ENCODE measurements around the gene NDST1. TPM values are rescaled to one million over a fixed set of nuclear protein-coding genes. Genes with fewer than 3 reads are reported as not detected.
A peak's percentile ranks its signal among the peaks of the same experiment; 100 is the strongest.

NDST1 gene
- total and polyA plus RNA-seq, 10 donors, result 6.1 to 360 (median 223) TPM

DNA sequence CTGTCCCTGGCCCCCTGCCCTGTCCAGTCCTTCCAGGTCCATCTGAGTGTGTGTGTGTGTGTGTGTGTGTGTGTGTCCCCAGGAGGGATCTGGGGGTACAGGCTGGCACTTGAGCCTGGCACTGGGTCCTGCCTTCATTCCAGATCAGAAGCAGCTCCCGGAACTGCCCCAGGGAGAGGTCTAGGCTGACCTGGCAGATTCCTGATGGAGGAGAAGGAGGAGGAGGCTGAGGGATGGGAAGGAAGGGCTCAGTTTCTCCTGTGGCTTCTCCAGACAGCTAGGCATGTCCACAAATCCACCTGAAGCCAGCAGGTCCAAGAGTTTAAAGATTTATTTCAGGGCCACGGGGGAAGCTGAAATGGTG, 328 bp downstream of the NDST1 start:
- peak overlapping the region in 7 of 8 donors; percentile 22 to 81 (median 74) for H3K27ac ChIP-seq
- TF ChIP-seq CTCF (IDR thresholded peaks at IDR 0.05 in 8 of 11, conservative IDR thresholded peaks at IDR 0.05 in 3 of 11), result no peak
- no peak for TF ChIP-seq POLR2AphosphoS5 (IDR thresholded peaks at IDR 0.05)
- no peak for TF ChIP-seq POLR2A (IDR thresholded peaks at IDR 0.05)
- intact Hi-C loops (cut with DNase I; ENCODE audit: low total_unique reads), result no loop called here
- peaks cover 43 to 100% (median 90%) of the 10 kb centered on the region in 6 donors for H3K4me1 ChIP-seq
- peak overlapping the region in 1 of 8 donors; percentile 32 for H3K4me3 ChIP-seq
- H3K36me3 ChIP-seq, result peaks cover 0 to 30% (median 0%) of the 10 kb centered on the region in 6 donors
- DNase-seq, result no peak
- WGBS, 5 donors, result 15 to 76% (median 69%) methylated on average over 1 to 2 of the region's 2 CpGs
- H3K27me3 ChIP-seq (replicated peaks in 1 of 7), result no peaks in the 10 kb centered on the region
- H3K9me3 ChIP-seq, result no peaks in the 10 kb centered on the region

GRCh38 chr5:150508828-150509227, 897 bp downstream of the NDST1 start:
- peaks cover 0 to 30% (median 0%) of the 10 kb centered on the region in 6 donors for H3K36me3 ChIP-seq
- 42 to 62% (median 60%) methylated on average over 4 of the region's 4 CpGs for WGBS, 5 donors
- no peak for DNase-seq
- peak overlapping the region in 7 of 8 donors; percentile 22 to 81 (median 74) for H3K27ac ChIP-seq
- intact Hi-C loops (cut with DNase I; ENCODE audit: low total_unique reads), result no loop called here
- peaks cover 38 to 100% (median 90%) of the 10 kb centered on the region in 6 donors for H3K4me1 ChIP-seq
- no peaks in the 10 kb centered on the region for H3K9me3 ChIP-seq
- no peak for TF ChIP-seq CTCF (IDR thresholded peaks at IDR 0.05 in 8 of 11, conservative IDR thresholded peaks at IDR 0.05 in 3 of 11)
- no peak for TF ChIP-seq POLR2A (IDR thresholded peaks at IDR 0.05)
- TF ChIP-seq POLR2AphosphoS5 (IDR thresholded peaks at IDR 0.05), result peak in 2 of 3 donors; percentile 18 to 19
- no peaks in the 10 kb centered on the region for H3K27me3 ChIP-seq (replicated peaks in 1 of 7)
- H3K4me3 ChIP-seq, result no peak overlapping the region

- peak overlapping the region; percentile 35 to 81 (median 74) for H3K27ac ChIP-seq
- H3K27me3 ChIP-seq (replicated peaks in 1 of 7), result no peaks in the 10 kb centered on the region
- WGBS, 5 donors, result 60 to 93% (median 80%) methylated on average over 7 of the region's 7 CpGs
- no peak for DNase-seq
- no peak for TF ChIP-seq CTCF (IDR thresholded peaks at IDR 0.05 in 8 of 11, conservative IDR thresholded peaks at IDR 0.05 in 3 of 11)
- no peak for TF ChIP-seq POLR2AphosphoS5 (IDR thresholded peaks at IDR 0.05)
- TF ChIP-seq POLR2A (IDR thresholded peaks at IDR 0.05), result no peak
- intact Hi-C loops (cut with DNase I; ENCODE audit: low total_unique reads), result loop anchor here (10.0 kb wide), 1 partner anchor 45 kb away; no protein-coding TSS in a partner anchor
- H3K9me3 ChIP-seq, result no peaks in the 10 kb centered on the region
- H3K36me3 ChIP-seq, result peaks cover 0 to 30% (median 0%) of the 10 kb centered on the region in 6 donors
- no peak overlapping the region for H3K4me3 ChIP-seq
- H3K4me1 ChIP-seq, result peaks cover 34 to 100% (median 87%) of the 10 kb centered on the region in 6 donors
These were observed 2.1 kb downstream of the NDST1 start for GRCh38 chr5:150509992-150510391.

DNA sequence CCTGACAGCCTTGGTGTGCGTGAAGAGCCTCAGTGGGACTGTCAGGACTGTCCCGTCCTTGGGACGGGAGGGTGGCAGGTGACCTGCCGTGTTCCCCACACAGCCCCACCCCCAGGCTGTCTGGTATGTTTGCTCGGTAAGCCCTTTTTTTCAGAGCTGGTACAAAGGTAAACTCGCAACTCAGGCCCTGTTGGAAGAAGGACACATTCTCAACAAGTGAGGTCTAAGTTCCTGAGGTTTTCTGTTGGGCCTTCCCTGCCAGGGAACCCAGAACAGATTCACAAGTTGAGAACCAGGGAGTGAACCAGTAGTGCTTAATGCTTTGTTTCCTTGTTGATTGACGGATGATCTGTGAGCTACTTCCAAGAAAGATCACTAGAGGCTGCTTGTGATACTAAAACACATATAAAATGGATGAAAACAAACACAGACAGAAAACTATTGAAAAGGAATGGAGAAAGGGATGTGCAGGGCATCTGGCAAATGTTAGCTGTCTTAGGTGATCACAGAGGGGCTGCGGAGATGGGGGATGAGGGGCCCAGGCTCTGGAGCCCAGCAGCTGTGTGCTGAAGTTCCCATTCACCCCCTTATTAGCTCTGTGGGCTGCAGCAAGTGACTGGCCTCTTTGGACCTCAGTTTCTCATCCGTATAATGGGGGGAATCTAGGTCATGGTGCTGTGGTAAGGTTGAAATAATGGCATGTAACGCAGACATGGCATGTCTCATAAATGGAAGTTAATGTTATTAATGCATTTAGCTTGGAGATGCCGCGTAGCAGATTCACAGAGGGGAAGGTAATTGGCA, 2.7 kb downstream of the NDST1 start:
- 80 to 87% (median 84%) methylated on average over 9 to 12 of the region's 12 CpGs for WGBS, 5 donors
- no peak overlapping the region for H3K4me3 ChIP-seq
- intact Hi-C loops (cut with DNase I; ENCODE audit: low total_unique reads), result loop anchor here (10.0 kb wide), 1 partner anchor 46 kb away; no protein-coding TSS in a partner anchor
- H3K36me3 ChIP-seq, result peaks cover 0 to 26% (median 0%) of the 10 kb centered on the region in 6 donors
- H3K27me3 ChIP-seq (replicated peaks in 1 of 7), result no peaks in the 10 kb centered on the region
- TF ChIP-seq POLR2AphosphoS5 (IDR thresholded peaks at IDR 0.05) (no peak), POLR2A (IDR thresholded peaks at IDR 0.05) (no peak), CTCF (IDR thresholded peaks at IDR 0.05 in 8 of 11, conservative IDR thresholded peaks at IDR 0.05 in 3 of 11) (no peak)
- peaks cover 33 to 100% (median 87%) of the 10 kb centered on the region in 6 donors for H3K4me1 ChIP-seq
- H3K9me3 ChIP-seq, result no peaks in the 10 kb centered on the region
- H3K27ac ChIP-seq, result peak overlapping the region; percentile 15 to 81 (median 74)
- no peak for DNase-seq

Measured in spleen (tissue), 11 donors.